ENCODE results near the gene ANKDD1B. TPM values are rescaled to one million over a fixed set of nuclear protein-coding genes. Genes with fewer than 3 reads are reported as not detected.

ANKDD1B gene
- total and polyA plus RNA-seq, 12 donors, result 0.04 to 0.37 (median 0.21) TPM; not detected in 6

- H3K36me3 ChIP-seq, result peaks cover 0 to 53% (median 0%) of the 10 kb centered on the region in 9 donors
- H3K9me3 ChIP-seq, result no peaks in the 10 kb centered on the region
- no peak for TF ChIP-seq CTCF (IDR thresholded peaks at IDR 0.05)
- no peak overlapping the region for H3K27ac ChIP-seq
- DNase-seq, result no peak
- no peak for ATAC-seq
- H3K4me1 ChIP-seq, result peaks cover 0 to 10% (median 0%) of the 10 kb centered on the region in 9 donors
- no peak overlapping the region for H3K4me3 ChIP-seq
- 98 to 100% methylated on average over 1 of the region's 1 CpG for WGBS, 2 donors
- intact Hi-C loops (cut with DNase I), result loop anchor here in 3 of 10 donors (10.0 kb wide), 4 partner anchors 161 to 441 kb away; partner anchors contain the start of genes ANKRD31 (in 2 of the 3), CERT1 (in 1 of the 3), HMGCR (in 1 of the 3) and POLK (in 1 of the 3)
- no peaks in the 10 kb centered on the region for H3K27me3 ChIP-seq
Measured at GRCh38 chr5:75675783-75676182, 64.5 kb downstream of the ANKDD1B start.

- no peak for DNase-seq
- H3K4me3 ChIP-seq, result no peak overlapping the region
- no peak overlapping the region for H3K27ac ChIP-seq
- no peak for TF ChIP-seq CTCF (IDR thresholded peaks at IDR 0.05)
- H3K27me3 ChIP-seq, result no peaks in the 10 kb centered on the region
- peaks cover 0 to 48% (median 0%) of the 10 kb centered on the region in 9 donors for H3K36me3 ChIP-seq
- no peak for ATAC-seq
- 44 to 63% methylated on average over 1 of the region's 1 CpG for WGBS, 2 donors
- peaks cover 0 to 12% (median 0%) of the 10 kb centered on the region in 9 donors for H3K4me1 ChIP-seq
- H3K9me3 ChIP-seq, result no peaks in the 10 kb centered on the region
- intact Hi-C loops (cut with DNase I), result loop anchor here in 3 of 10 donors (10.0 kb wide), 4 partner anchors 163 to 443 kb away; partner anchors contain the start of genes ANKRD31 (in 2 of the 3), CERT1 (in 1 of the 3), HMGCR (in 1 of the 3) and POLK (in 1 of the 3)
Measured at GRCh38 chr5:75677607-75678006, 66.4 kb downstream of the ANKDD1B start.

- intact Hi-C loops (cut with DNase I), result loop anchor here in 3 of 10 donors (10.0 kb wide), 4 partner anchors 163 to 443 kb away; partner anchors contain the start of genes ANKRD31 (in 2 of the 3), CERT1 (in 1 of the 3), HMGCR (in 1 of the 3) and POLK (in 1 of the 3)
- TF ChIP-seq CTCF (IDR thresholded peaks at IDR 0.05), result no peak
- DNase-seq (no peak), ATAC-seq (no peak)
- Histone ChIP-seq H3K27me3 (no peaks in the 10 kb centered on the region), H3K9me3 (no peaks in the 10 kb centered on the region), H3K27ac (no peak overlapping the region), H3K4me1 (peaks cover 0 to 12% (median 0%) of the 10 kb centered on the region in 9 donors), H3K4me3 (no peak overlapping the region), H3K36me3 (peaks cover 0 to 48% (median 0%) of the 10 kb centered on the region in 9 donors)
- 61 to 65% methylated on average over 3 of the region's 3 CpGs for WGBS, 2 donors
Measured at GRCh38 chr5:75678155-75678554, 66.9 kb downstream of the ANKDD1B start.

GRCh38 chr5:75681125-75681830 is 70.0 kb downstream of the ANKDD1B start:
- peak; percentile 60 to 89 (median 78) for TF ChIP-seq CTCF (IDR thresholded peaks at IDR 0.05)
- peak in 2 of 8 donors; percentile 16 to 37 for ATAC-seq
- intact Hi-C loops (cut with DNase I), result loop anchor here in 8 of 10 donors (2.0 to 10.0 kb wide), 6 partner anchors 166 to 626 kb away; partner anchors contain the start of genes ANKRD31 (in 7 of the 8), CERT1 (in 1 of the 8), GCNT4 (in 1 of the 8) and HMGCR (in 1 of the 8)
- no peak overlapping the region for H3K4me3 ChIP-seq
- peak overlapping the region in 1 of 10 donors; percentile 1 for H3K27ac ChIP-seq
- peaks cover 0 to 51% (median 0%) of the 10 kb centered on the region in 9 donors for H3K36me3 ChIP-seq
- no peaks in the 10 kb centered on the region for H3K9me3 ChIP-seq
- WGBS, 2 donors, result 49 to 67% methylated on average over 2 of the region's 2 CpGs
- no peaks in the 10 kb centered on the region for H3K27me3 ChIP-seq
- no peak for DNase-seq
- H3K4me1 ChIP-seq, result peaks cover 0 to 12% (median 0%) of the 10 kb centered on the region in 9 donors
